Measurements from ENCODE around the gene SPOCK1. TPM values are rescaled to one million over a fixed set of nuclear protein-coding genes. Genes with fewer than 3 reads are reported as not detected.
"Not testable (repeated sequence)": the region's sequence is repeated elsewhere in the genome, so short reads cannot be mapped to it uniquely, and the experiment has no call there.

SPOCK1 gene
- total and polyA plus RNA-seq, 5 experiments from 2014 or later = not detected

GRCh38 chr5:136992796-136993489, 506.2 kb downstream of the SPOCK1 start:
- ATAC-seq (no peak), DNase-seq (no peak)
- H3K36me3 Mint-ChIP-seq = no peaks in the 10 kb centered on the region
- no peaks in the 10 kb centered on the region for H3K4me1 Mint-ChIP-seq
- H3K9me3 Mint-ChIP-seq = peaks cover 0 to 13% (median 0%) of the 10 kb centered on the region in 9 donors
- no peak overlapping the region for H3K4me3 Mint-ChIP-seq
- H3K27ac Mint-ChIP-seq = no peak overlapping the region
- H3K27me3 Mint-ChIP-seq = no peaks in the 10 kb centered on the region
- POLR2A ChIA-PET = no interaction called here

GRCh38 chr5:136985785-136986475, 513.2 kb downstream of the SPOCK1 start:
- POLR2A ChIA-PET = no interaction called here
- H3K4me1 Mint-ChIP-seq = no peaks in the 10 kb centered on the region
- H3K27ac Mint-ChIP-seq = no peak overlapping the region
- no peak for DNase-seq
- H3K9me3 Mint-ChIP-seq = peaks cover 0 to 3% (median 0%) of the 10 kb centered on the region in 9 donors
- H3K27me3 Mint-ChIP-seq = no peaks in the 10 kb centered on the region
- H3K36me3 Mint-ChIP-seq = no peaks in the 10 kb centered on the region
- H3K4me3 Mint-ChIP-seq = no peak overlapping the region
- no peak for ATAC-seq

- DNase-seq = no peak
- no peak overlapping the region for H3K27ac Mint-ChIP-seq
- H3K27me3 Mint-ChIP-seq = no peaks in the 10 kb centered on the region
- H3K4me3 Mint-ChIP-seq = no peak overlapping the region
- H3K9me3 Mint-ChIP-seq = peaks cover 0 to 3% (median 0%) of the 10 kb centered on the region in 9 donors
- POLR2A ChIA-PET = no interaction called here
- H3K36me3 Mint-ChIP-seq = no peaks in the 10 kb centered on the region
- H3K4me1 Mint-ChIP-seq = no peaks in the 10 kb centered on the region
- no peak for ATAC-seq
Measured at GRCh38 chr5:136984772-136985446, 514.2 kb downstream of the SPOCK1 start.

- H3K9me3 Mint-ChIP-seq = peaks cover 0 to 9% (median 2%) of the 10 kb centered on the region in 9 donors
- DNase-seq (no peak), ATAC-seq (no peak)
- no peak overlapping the region for H3K27ac Mint-ChIP-seq
- no peaks in the 10 kb centered on the region for H3K36me3 Mint-ChIP-seq
- peaks cover 0 to 17% (median 0%) of the 10 kb centered on the region in 5 donors for H3K27me3 Mint-ChIP-seq
- H3K4me1 Mint-ChIP-seq = peaks cover 0 to 2% (median 0%) of the 10 kb centered on the region in 4 donors
- POLR2A ChIA-PET = no interaction called here
- no peak overlapping the region for H3K4me3 Mint-ChIP-seq
Measured at GRCh38 chr5:136981936-136982335, 517.2 kb downstream of the SPOCK1 start.

GRCh38 chr5:136979131-136979530, 520.0 kb downstream of the SPOCK1 start:
- no peak for DNase-seq
- Mint-ChIP-seq H3K4me3 (no peak overlapping the region), H3K9me3 (peaks cover 0 to 11% (median 3%) of the 10 kb centered on the region in 9 donors), H3K27ac (no peak overlapping the region), H3K36me3 (peaks cover 0 to 4% (median 0%) of the 10 kb centered on the region in 3 donors), H3K4me1 (peaks cover 0 to 2% (median 0%) of the 10 kb centered on the region in 4 donors), H3K27me3 (peaks cover 0 to 22% (median 4%) of the 10 kb centered on the region in 5 donors)
- no peak for ATAC-seq
- POLR2A ChIA-PET = no interaction called here

GRCh38 chr5:136963504-136963903, 535.6 kb downstream of the SPOCK1 start:
- Mint-ChIP-seq H3K36me3 (no peaks in the 10 kb centered on the region), H3K27ac (no peak overlapping the region), H3K27me3 (no peaks in the 10 kb centered on the region), H3K9me3 (peaks cover 0 to 20% (median 5%) of the 10 kb centered on the region in 9 donors), H3K4me3 (no peak overlapping the region), H3K4me1 (no peaks in the 10 kb centered on the region)
- no peak for DNase-seq
- POLR2A ChIA-PET = no interaction called here
- no peak for ATAC-seq

- Mint-ChIP-seq H3K36me3 (peaks cover 0 to 5% (median 0%) of the 10 kb centered on the region in 3 donors), H3K27me3 (peaks cover 0 to 4% (median 0%) of the 10 kb centered on the region in 5 donors), H3K27ac (no peak overlapping the region), H3K9me3 (peaks cover 5 to 26% (median 12%) of the 10 kb centered on the region in 9 donors), H3K4me3 (no peak overlapping the region), H3K4me1 (no peaks in the 10 kb centered on the region)
- DNase-seq (no peak), ATAC-seq (no peak)
- POLR2A ChIA-PET = no interaction called here
Measured at GRCh38 chr5:136957428-136957827, 541.7 kb downstream of the SPOCK1 start.

- H3K27ac Mint-ChIP-seq, H3K4me3 Mint-ChIP-seq, ATAC-seq, H3K4me1 Mint-ChIP-seq, POLR2A ChIA-PET, H3K27me3 Mint-ChIP-seq, DNase-seq, H3K36me3 Mint-ChIP-seq: not testable (repeated sequence)
- peaks cover 9 to 42% (median 26%) of the 10 kb centered on the region in 9 donors for H3K9me3 Mint-ChIP-seq
Measured at GRCh38 chr5:136954142-136954541, 545.0 kb downstream of the SPOCK1 start.

GRCh38 chr5:136953346-136954069, 545.6 kb downstream of the SPOCK1 start:
- POLR2A ChIA-PET = not testable (repeated sequence)

GRCh38 chr5:136927571-136927970, 571.6 kb downstream of the SPOCK1 start:
- POLR2A ChIA-PET = no interaction called here
- no peak for DNase-seq
- Mint-ChIP-seq H3K4me3 (no peak overlapping the region), H3K36me3 (peaks cover 0 to 3% (median 0%) of the 10 kb centered on the region in 3 donors), H3K27me3 (peaks cover 0 to 9% (median 0%) of the 10 kb centered on the region in 5 donors), H3K27ac (no peak overlapping the region), H3K9me3 (peaks cover 2 to 35% (median 11%) of the 10 kb centered on the region in 9 donors), H3K4me1 (no peaks in the 10 kb centered on the region)
- no peak for ATAC-seq

More at GRCh38 chr5:136953346-136954069, 545.6 kb downstream of the SPOCK1 start:
- H3K27ac Mint-ChIP-seq, H3K27me3 Mint-ChIP-seq, H3K36me3 Mint-ChIP-seq, H3K4me1 Mint-ChIP-seq, ATAC-seq, H3K4me3 Mint-ChIP-seq, DNase-seq: not testable (repeated sequence)
- peaks cover 9 to 47% (median 27%) of the 10 kb centered on the region in 9 donors for H3K9me3 Mint-ChIP-seq

- ATAC-seq (no peak), DNase-seq (no peak)
- POLR2A ChIA-PET = no interaction called here
- Mint-ChIP-seq H3K4me3 (no peak overlapping the region), H3K4me1 (no peaks in the 10 kb centered on the region), H3K36me3 (no peaks in the 10 kb centered on the region), H3K27me3 (peaks cover 0 to 1% (median 0%) of the 10 kb centered on the region in 5 donors), H3K9me3 (peaks cover 4 to 29% (median 9%) of the 10 kb centered on the region in 9 donors), H3K27ac (no peak overlapping the region)
Measured at GRCh38 chr5:136926073-136926472, 573.1 kb downstream of the SPOCK1 start.
